Activated CD4-positive, alpha-beta T cell treated with anti-CD3 and anti-CD28 coated beads for 36 hours (primary cell): ENCODE data around the gene CTNS. TPM values are rescaled to one million over a fixed set of nuclear protein-coding genes. Genes with fewer than 3 reads are reported as not detected.

ENCODE experiments used
- ATAC-seq: fragments of 200-7000 bp; cut with Tn5 transposase; one replicate; pipeline ENCODE4 v1.10.0; 2021; ENCODE audit warnings: mild to moderate bottlenecking, moderate library complexity
- CTCF ChIA-PET: fragments of 350-600 bp; sonication (Branson Sonifier 250); formaldehyde crosslinking; loops from one replicate; lab custom pipeline; 2021; ENCODE audit warnings: antibody characterized with exemption; lab: Charles Lee
- POLR2A ChIA-PET: fragments of 350-600 bp; sonication (Branson Sonifier 250); formaldehyde crosslinking; loops from one replicate; lab custom pipeline; 2021; ENCODE audit warnings: antibody characterized with exemption, inconsistent platforms; lab: Charles Lee
- DNase-seq: peaks from one replicate; pipeline ENCODE4 v3.0.0-alpha.2; 2020
- H3K27ac Mint-ChIP-seq: one replicate; pipeline ENCODE4 v1.8.0; 2021; ENCODE audit warnings: mixed read lengths
- H3K27me3 Mint-ChIP-seq: one replicate; pipeline ENCODE4 v1.8.0; 2021; ENCODE audit warnings: mixed read lengths
- H3K36me3 Mint-ChIP-seq: one replicate; pipeline ENCODE4 v1.8.0; 2021; ENCODE audit warnings: low read depth, mixed read lengths
- H3K4me1 Mint-ChIP-seq: one replicate; pipeline ENCODE4 v1.8.0; 2021; ENCODE audit warnings: mixed read lengths
- H3K4me3 Mint-ChIP-seq: one replicate; pipeline ENCODE4 v1.8.0; 2021; ENCODE audit warnings: mild to moderate bottlenecking, moderate library complexity, mixed read lengths
- H3K9me3 Mint-ChIP-seq: one replicate; pipeline ENCODE4 v1.8.0; 2021; ENCODE audit warnings: low read depth, mixed read lengths
- intact Hi-C, 2 experiments: fragments of 100-400 bp; cut with DNase I in 1 of 2; cut with micrococcal nuclease in 1 of 2; formaldehyde crosslinking; loops; one replicate each; pipeline versions ENCODE4 v1.14.2 to v1.15.1; 2022 to 2024; cut with DNase I, micrococcal nuclease
- total RNA-seq, 2 experiments: library from RNA; stranded (reverse); gene quantifications; one replicate each; pipeline ENCODE4 v1.2.3, GENCODE V29; 2021

The CTNS gene
- total RNA-seq, 2 experiments from 2014 or later, result 10.1 to 11.1 TPM

DNA sequence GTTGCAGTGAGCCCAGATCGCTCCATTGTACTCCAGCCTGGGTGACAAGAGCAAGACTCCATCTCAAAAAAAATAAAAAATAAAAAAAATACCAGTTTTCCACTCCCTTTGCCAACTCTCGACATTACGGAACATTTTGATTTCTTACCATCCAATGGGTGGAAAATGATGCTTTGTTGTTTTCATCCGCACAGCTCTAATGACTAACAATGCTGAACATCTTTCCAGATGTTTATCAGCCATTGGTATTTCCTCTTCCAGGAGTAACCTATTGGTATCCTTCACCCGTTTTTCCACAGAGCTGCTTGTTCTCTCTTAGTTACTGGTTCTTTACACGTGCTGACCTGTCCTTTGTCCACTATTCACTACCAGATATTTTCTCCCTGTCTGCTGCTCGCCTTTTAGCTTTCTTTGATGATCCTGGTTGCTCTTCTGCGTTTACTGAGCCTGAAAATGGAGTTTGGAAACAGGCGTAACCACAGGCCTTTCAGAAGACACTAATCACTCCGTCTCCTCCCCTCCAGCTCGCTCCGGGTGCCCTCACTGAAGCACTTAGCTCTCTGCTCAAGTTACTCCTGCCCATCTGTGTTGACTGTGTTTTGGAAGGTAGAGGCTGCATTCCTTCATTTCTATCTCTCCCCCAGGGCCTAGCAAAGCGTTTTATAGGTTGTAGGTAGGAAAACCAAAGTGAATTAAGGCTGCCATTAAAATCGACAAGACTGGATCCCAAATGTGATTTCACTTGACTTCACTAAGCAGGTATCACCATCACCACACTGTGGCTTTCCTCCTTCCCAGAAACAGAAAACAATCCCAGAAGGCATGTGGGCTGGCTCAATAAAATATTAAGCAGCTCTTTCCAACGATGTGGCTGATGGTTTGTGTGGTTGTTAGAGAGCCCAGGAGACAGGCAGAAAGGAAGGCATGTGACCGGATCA is 9.5 kb upstream of the CTNS start:
- Mint-ChIP-seq H3K27me3 (no peaks in the 10 kb centered on the region), H3K9me3 (no peaks in the 10 kb centered on the region), H3K36me3 (peaks cover 32% of the 10 kb centered on the region), H3K27ac (no peak overlapping the region), H3K4me1 (no peaks in the 10 kb centered on the region), H3K4me3 (no peak overlapping the region)
- no peak for ATAC-seq
- intact Hi-C loops, result no loop called here
- CTCF ChIA-PET, result interaction anchor here (0.6 to 1.0 kb wide), 4 partner anchors 9 to 576 kb away, joined by 3 to 5 read pairs (median 4); no protein-coding TSS in a partner anchor
- POLR2A ChIA-PET, result interaction anchor here (1.0 kb wide), 1 partner anchor 9 kb away, joined by 3 read pairs; the partner anchor contains the start of genes CTNS and SHPK
- no peak for DNase-seq

DNA sequence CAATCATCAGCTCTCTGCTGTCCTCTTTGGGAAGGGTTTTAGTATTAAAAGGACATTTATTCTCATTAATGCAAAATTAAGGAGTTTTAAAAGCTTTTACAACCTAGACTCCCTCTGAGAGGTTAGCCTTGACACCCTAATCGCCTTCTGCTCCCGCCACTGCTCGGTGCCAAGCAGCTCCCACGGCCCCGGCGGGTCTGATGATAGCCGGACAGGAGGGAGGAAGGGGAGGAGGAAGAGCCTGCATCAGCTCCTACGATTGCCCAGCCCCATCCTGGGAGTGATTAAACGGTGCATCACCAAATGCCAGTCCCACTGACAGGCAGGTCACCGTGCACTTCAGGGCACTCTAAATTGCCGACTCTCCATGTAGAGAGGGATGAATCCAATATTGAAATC is 8.8 kb upstream of the CTNS start:
- Mint-ChIP-seq H3K4me1 (no peaks in the 10 kb centered on the region), H3K27me3 (no peaks in the 10 kb centered on the region), H3K9me3 (no peaks in the 10 kb centered on the region), H3K27ac (no peak overlapping the region), H3K36me3 (peaks cover 30% of the 10 kb centered on the region), H3K4me3 (no peak overlapping the region)
- POLR2A ChIA-PET, result interaction anchor here (1.0 kb wide), 1 partner anchor 9 kb away, joined by 3 read pairs; the partner anchor contains the start of genes CTNS and SHPK
- no peak for ATAC-seq
- CTCF ChIA-PET, result interaction anchor here (0.6 to 1.0 kb wide), 3 partner anchors 20 to 576 kb away, joined by 3 to 4 read pairs (median 3); no protein-coding TSS in a partner anchor
- no peak for DNase-seq
- intact Hi-C loops, result no loop called here

GRCh38 chr17:3630781-3631180 is 5.8 kb upstream of the CTNS start:
- DNase-seq, result no peak
- no peak overlapping the region for H3K4me3 Mint-ChIP-seq
- H3K27ac Mint-ChIP-seq, result no peak overlapping the region
- intact Hi-C loops, result no loop called here
- H3K36me3 Mint-ChIP-seq, result peaks cover 17% of the 10 kb centered on the region
- H3K4me1 Mint-ChIP-seq, result peaks cover 9% of the 10 kb centered on the region
- no peak for ATAC-seq
- no peaks in the 10 kb centered on the region for H3K9me3 Mint-ChIP-seq
- H3K27me3 Mint-ChIP-seq, result no peaks in the 10 kb centered on the region
- ChIA-PET POLR2A (no interaction called here), CTCF (interaction anchor here (0.6 to 0.8 kb wide), 2 partner anchors 28 to 716 kb away, joined by 3 read pairs; no protein-coding TSS in a partner anchor)

- Mint-ChIP-seq H3K27me3 (no peaks in the 10 kb centered on the region), H3K4me3 (no peak overlapping the region), H3K9me3 (no peaks in the 10 kb centered on the region), H3K36me3 (peaks cover 14% of the 10 kb centered on the region), H3K27ac (no peak overlapping the region), H3K4me1 (peaks cover 12% of the 10 kb centered on the region)
- ATAC-seq, result no peak
- CTCF ChIA-PET, result interaction anchor here (0.6 to 0.8 kb wide), 2 partner anchors 12 to 149 kb away, joined by 3 to 4 read pairs; no protein-coding TSS in a partner anchor
- no peak for DNase-seq
- intact Hi-C loops, result no loop called here
- POLR2A ChIA-PET, result no interaction called here
Measured at GRCh38 chr17:3632287-3632686, 4.3 kb upstream of the CTNS start.

GRCh38 chr17:3635474-3636153 is 946 bp upstream of the CTNS start:
- ATAC-seq (peak; percentile 9), DNase-seq (peak; percentile 20)

DNA sequence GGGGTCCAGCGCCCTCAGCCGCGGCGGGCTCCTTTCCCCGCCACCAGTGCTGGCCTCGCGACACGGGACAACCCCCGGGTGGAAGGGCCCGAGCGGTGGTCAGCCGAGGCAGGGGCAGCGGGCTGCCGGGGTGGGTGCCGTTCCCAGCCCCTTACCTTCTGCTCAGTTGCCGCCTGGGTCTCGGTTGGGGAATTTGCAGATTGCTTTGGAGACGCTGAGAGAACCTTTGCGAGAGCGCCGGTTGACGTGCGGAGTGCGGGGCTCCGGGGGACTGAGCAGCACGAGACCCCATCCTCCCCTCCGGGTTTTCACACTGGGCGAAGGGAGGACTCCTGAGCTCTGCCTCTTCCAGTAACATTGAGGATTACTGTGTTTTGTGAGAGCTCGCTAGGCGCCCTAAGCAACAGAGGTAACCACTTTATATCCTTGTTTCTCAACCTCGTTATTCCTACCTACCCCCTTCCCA is 381 bp downstream of the CTNS start:
- peaks cover 47% of the 10 kb centered on the region for H3K4me1 Mint-ChIP-seq
- POLR2A ChIA-PET, result interaction anchor here (1.1 kb wide), 1 partner anchor 9 kb away, joined by 3 read pairs; no protein-coding TSS in a partner anchor
- intact Hi-C loops, result loop anchor here (1.0 to 5.0 kb wide), 13 partner anchors 31 to 1300 kb away; partner anchors contain the start of genes EMC6 (in 2 of the 2), TAX1BP3 (in 2 of the 2), ATP2A3 (in 1 of the 2) and CLUH (in 1 of the 2)
- peaks cover 5% of the 10 kb centered on the region for H3K36me3 Mint-ChIP-seq
- DNase-seq, result peak; percentile 34
- no peak overlapping the region for H3K27ac Mint-ChIP-seq
- no peaks in the 10 kb centered on the region for H3K9me3 Mint-ChIP-seq
- no peaks in the 10 kb centered on the region for H3K27me3 Mint-ChIP-seq
- ATAC-seq, result no peak
- CTCF ChIA-PET, result interaction anchor here (1.0 to 1.3 kb wide), 2 partner anchors 11 to 13 kb away, joined by 7 to 11 read pairs; no protein-coding TSS in a partner anchor
- peak overlapping the region; percentile 93 for H3K4me3 Mint-ChIP-seq

More at GRCh38 chr17:3635474-3636153, 946 bp upstream of the CTNS start:
- H3K27me3 Mint-ChIP-seq, result no peaks in the 10 kb centered on the region
- no peaks in the 10 kb centered on the region for H3K9me3 Mint-ChIP-seq
- ChIA-PET CTCF (interaction anchor here (0.5 to 1.6 kb wide), 7 partner anchors 8 to 659 kb away, joined by 3 to 11 read pairs (median 3); partner anchors contain the start of gene TAX1BP3), POLR2A (no interaction called here)
- peak overlapping the region; percentile 93 for H3K4me3 Mint-ChIP-seq
- H3K36me3 Mint-ChIP-seq, result peaks cover 5% of the 10 kb centered on the region
- intact Hi-C loops, result loop anchor here (1.0 to 5.0 kb wide), 13 partner anchors 33 to 1298 kb away; partner anchors contain the start of genes EMC6 (in 2 of the 2), TAX1BP3 (in 2 of the 2), ATP2A3 (in 1 of the 2) and CLUH (in 1 of the 2)
- H3K4me1 Mint-ChIP-seq, result peaks cover 37% of the 10 kb centered on the region
- no peak overlapping the region for H3K27ac Mint-ChIP-seq

DNA sequence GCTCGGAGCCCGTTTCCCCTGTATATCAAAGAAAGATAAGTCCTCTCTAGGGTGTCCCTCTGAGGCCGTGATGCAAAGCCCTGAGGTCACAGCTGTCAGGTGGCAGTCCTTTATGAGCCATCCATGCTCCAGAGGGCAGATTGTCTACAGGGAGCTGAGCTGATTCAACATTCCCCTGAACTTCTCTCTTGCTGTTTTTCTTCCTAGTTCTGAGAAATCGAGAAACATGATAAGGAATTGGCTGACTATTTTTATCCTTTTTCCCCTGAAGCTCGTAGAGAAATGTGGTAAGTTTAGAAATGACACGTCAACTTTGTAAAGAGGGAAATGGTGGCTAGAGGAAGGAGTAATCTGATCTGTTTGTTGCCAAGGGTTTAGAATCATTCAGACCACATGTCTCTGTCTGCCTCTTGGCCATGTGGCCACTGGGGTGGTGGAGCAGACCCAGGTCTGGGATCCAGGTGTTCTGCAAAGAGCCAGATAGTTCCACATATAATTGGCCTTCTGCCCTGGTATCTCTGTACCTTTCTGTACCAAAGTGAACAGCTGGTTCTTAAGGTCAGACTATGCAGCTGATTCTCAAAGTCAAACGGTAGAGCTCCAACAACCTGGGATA is 3.5 kb downstream of the CTNS start:
- DNase-seq (peak; percentile 66), ATAC-seq (peak; percentile 43)
- ChIA-PET POLR2A (interaction anchor here (0.7 kb wide), 1 partner anchor 53 kb away, joined by 3 read pairs; no protein-coding TSS in a partner anchor), CTCF (interaction anchor here (0.8 to 1.2 kb wide), 5 partner anchors 8 to 205 kb away, joined by 3 to 7 read pairs (median 3); no protein-coding TSS in a partner anchor)
- H3K27me3 Mint-ChIP-seq, result no peaks in the 10 kb centered on the region
- peak overlapping the region; percentile 89 for H3K27ac Mint-ChIP-seq
- peaks cover 47% of the 10 kb centered on the region for H3K4me1 Mint-ChIP-seq
- H3K4me3 Mint-ChIP-seq, result peak overlapping the region; percentile 51
- intact Hi-C loops, result loop anchor here (5.0 to 10.0 kb wide), 4 partner anchors 593 to 1303 kb away; partner anchors contain the start of genes METTL16 (in 1 of the 2), SGSM2 (in 1 of the 2) and TSR1 (in 1 of the 2)
- no peaks in the 10 kb centered on the region for H3K9me3 Mint-ChIP-seq
- peaks cover 8% of the 10 kb centered on the region for H3K36me3 Mint-ChIP-seq

DNA sequence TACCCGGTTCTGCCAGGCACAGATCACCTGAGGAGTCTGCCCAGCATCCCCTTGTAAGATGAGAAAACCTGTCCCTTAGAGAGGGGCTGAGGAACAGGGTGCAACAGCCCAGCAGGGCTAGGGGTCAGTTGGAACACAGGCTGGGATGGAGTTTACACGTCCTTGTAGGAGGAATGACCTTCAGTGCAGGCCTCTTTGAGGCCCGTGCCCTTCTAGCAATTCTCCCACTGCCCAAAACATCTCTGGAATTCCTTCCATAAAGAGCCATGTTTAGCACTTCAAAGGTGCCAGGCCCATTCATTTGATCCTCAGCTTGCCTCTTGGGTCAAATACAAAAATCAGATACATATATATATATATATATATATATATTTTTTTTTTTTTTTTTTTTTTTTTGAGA is 4.5 kb downstream of the CTNS start:
- DNase-seq (no peak), ATAC-seq (no peak)
- peak overlapping the region; percentile 89 for H3K27ac Mint-ChIP-seq
- H3K36me3 Mint-ChIP-seq, result peaks cover 10% of the 10 kb centered on the region
- intact Hi-C loops, result loop anchor here in 1 of 2 experiments (10.0 kb wide), 1 partner anchor 816 kb away; no protein-coding TSS in a partner anchor
- H3K4me1 Mint-ChIP-seq, result peaks cover 49% of the 10 kb centered on the region
- ChIA-PET CTCF (interaction anchor here (1.0 kb wide), 1 partner anchor 9 kb away, joined by 3 read pairs; no protein-coding TSS in a partner anchor), POLR2A (no interaction called here)
- no peaks in the 10 kb centered on the region for H3K9me3 Mint-ChIP-seq
- no peak overlapping the region for H3K4me3 Mint-ChIP-seq
- no peaks in the 10 kb centered on the region for H3K27me3 Mint-ChIP-seq

GRCh38 chr17:3641717-3642486 is 5.3 kb downstream of the CTNS start:
- H3K4me1 Mint-ChIP-seq, result peaks cover 49% of the 10 kb centered on the region
- intact Hi-C loops, result loop anchor here in 1 of 2 experiments (10.0 kb wide), 1 partner anchor 817 kb away; no protein-coding TSS in a partner anchor
- ChIA-PET POLR2A (no interaction called here), CTCF (interaction anchor here (0.6 kb wide), 1 partner anchor 9 kb away, joined by 4 read pairs; no protein-coding TSS in a partner anchor)
- no peaks in the 10 kb centered on the region for H3K9me3 Mint-ChIP-seq
- DNase-seq (no peak), ATAC-seq (no peak)
- H3K27me3 Mint-ChIP-seq, result no peaks in the 10 kb centered on the region
- H3K36me3 Mint-ChIP-seq, result peaks cover 10% of the 10 kb centered on the region
- H3K27ac Mint-ChIP-seq, result peak overlapping the region; percentile 55
- no peak overlapping the region for H3K4me3 Mint-ChIP-seq
